ENCODE measurements around the gene HOXB6.
A peak's percentile ranks its signal among the peaks of the same experiment; 100 is the strongest.

Gene HOXB6

DNA sequence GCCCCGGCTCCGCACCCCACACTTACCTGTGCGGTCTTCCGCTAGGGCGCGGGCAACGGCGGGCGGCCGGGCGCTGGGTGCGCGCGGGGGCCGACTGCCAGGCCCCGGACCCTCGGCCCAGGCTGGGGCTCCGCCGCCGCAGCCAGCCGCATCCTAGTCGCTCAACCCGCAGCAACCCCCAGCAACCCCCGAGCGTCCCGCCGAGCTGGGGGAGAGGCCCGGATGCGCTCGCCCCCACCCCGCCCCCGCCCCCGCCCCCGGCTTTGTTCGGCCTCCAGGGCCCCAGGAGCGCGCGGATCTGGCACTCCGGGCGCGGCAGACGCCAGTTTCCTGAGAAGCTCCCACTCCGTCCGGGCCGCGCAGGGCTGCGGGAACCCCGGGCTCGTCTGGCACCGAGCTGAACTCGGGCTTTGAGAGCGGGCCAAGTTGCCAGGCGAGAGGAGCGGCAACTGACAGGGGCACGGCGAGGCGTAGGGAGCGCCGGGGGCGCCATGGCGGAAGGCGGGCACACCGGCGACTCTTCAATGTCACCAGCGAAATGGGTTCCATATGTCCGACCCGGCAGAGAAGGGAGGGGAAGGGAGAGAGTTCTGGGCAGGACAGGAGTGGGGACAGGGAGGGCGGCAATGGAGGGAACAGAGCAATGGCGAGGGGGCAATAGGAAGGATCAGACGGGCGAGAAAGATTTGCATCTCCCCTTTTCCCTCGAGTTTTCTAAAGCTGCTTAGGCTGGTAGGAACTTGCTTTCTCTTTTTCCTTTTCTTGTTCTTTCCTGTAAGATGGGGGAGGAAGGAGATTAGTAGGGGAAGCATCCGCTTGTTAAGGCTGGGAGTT, 40.4 kb downstream of the HOXB6 start:
- no peak for DNase-seq

- DNase-seq = no peak
Measured at GRCh38 chr17:48563867-48564187, 41.0 kb downstream of the HOXB6 start.

DNA sequence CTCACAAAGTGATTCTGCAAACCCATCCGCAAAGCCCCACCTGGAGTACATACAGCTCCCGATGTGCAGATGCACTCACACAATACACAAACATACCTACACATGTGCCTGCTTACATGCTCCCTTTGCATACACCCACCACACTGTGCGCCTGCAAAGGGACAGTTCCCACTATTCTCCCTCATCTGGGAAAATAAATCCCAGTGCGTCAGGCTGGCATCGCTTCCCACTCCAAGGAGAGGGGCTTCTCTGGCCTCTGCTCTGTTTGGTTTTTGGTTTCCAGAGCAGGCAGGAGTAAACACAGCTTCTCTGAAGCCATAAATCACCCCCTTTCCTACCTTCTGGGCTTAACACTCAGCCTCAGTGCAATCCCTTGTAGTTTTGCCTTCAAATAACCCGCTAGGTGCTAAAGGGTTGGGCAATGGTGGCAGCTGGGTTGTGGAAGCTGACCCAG, 41.4 kb downstream of the HOXB6 start:
- DNase-seq = no peak

DNA sequence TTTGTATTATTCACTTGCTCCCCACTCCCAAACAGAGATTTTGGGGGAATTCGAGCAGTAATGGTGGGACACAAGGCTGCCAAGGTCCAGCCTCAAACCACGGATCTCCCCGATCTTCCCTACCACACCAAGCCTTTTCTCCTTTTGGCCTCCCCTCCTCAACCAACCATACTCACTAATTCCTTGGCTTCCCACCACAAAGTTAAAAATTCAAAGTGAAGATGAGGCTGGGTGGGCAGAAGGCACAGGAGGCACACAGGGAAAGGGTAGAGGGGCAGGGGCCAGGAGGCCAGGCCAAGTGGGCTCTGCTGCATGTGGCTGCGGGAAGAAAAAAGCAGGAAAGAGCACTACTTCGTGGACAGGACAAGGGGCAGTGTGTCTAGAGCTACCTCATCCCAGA, 41.9 kb downstream of the HOXB6 start:
- no peak for DNase-seq

GRCh38 chr17:48561884-48562810, 42.6 kb downstream of the HOXB6 start:
- no peak for DNase-seq

DNA sequence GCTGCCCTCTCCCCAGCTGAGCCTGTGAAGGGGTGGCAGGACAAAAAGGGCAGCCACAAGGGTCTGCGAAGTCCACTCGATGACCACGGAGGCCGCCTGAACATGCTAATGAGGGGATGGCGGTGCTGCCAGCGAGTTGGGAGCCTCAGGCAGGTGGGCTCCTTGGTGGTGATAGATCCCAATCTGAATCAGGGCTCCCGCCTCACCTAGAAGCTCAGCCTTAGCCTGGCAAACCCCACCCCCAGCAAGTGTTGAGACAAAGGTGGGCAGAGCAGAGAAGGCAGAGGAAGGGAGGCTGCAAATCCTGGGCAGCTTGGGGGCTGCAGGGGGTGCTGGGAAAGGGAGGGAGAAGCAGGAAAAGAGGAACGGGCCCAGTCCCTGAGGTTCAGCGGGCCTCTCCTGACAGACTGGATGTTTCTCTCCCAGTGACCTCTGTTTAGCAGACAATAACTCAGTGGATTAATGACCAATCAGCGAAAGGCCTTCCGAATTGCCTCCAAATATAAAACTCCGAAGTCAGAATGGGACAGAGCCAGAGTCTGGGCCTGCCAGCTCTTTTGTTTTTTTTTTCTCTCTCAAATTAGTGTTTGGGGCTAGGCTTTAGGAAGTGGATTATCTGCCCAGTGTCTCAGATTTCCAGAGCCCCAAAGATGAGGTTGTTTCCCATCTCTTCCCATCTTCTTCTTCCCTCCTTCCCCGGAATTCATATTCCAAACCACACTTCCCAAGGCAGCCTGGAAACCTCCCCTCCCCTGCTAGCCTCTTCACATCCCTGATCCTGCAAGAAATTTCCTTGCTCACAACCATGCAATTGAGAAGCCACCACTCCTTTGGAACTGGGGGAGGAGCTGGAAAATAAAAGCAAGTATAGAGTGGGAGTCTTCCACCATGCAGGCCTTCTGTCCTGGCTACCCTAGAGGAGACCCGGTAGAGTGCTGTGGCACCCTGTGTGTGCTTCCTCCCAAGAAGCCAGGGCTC, 44.7 kb downstream of the HOXB6 start:
- no peak for DNase-seq

- no peak for DNase-seq
Measured at GRCh38 chr17:48559122-48559839, 45.5 kb downstream of the HOXB6 start.

DNA sequence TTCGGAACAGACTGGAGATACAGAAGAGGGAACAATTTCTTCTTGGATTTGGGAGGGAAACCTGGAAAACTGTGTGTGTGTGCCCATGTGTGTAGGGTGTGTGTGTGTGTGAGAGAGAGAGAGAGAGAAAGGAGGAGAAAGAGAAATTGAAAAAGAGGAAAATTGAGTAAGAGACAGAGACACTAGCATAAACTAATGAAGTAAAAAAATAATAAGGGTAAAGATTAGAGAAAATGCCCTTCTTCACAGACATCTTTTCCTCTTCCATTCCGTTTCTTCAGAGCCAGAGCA, 46.0 kb downstream of the HOXB6 start:
- no peak for DNase-seq

GRCh38 chr17:48558057-48558830, 46.5 kb downstream of the HOXB6 start:
- no peak for DNase-seq

DNA sequence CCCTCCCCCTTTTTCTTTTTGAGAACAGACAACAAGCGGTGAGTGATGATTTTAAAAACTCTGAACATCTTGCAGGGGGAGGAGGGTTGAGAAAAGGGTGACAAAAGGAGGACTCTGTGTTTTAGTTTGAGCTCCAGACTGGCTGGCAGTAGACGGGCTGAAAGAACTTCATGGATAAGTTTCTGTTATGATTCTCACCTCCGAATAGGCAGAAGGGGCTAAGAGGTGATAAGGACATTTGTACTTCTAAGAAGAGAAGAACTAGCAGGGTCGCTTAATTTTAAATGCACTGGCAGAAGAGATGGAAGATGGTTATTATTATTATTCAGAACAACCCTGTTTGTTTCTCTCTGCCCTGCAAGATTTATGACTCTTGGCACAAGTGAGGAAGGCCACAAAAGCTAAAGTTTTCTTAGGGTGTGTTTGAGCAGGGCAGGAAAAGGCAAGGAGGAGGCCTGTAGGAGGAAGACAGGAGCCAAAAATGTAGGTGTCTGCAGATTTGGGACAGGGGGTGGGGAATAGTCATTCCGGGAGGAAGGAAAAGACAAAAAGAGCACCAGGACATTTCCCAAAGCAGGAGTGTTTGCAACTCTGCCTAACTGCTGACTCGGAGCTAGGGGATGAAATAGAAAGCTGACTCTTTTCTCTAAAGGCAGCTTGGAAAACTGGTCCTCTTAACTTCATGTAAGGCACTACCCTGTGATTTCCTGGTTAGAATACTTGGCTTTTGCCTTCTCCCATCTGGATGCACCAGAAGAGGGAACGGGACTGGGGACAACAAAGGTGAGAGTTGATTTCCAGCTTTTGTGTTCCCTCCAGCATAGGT, 48.0 kb downstream of the HOXB6 start:
- DNase-seq = no peak

DNA sequence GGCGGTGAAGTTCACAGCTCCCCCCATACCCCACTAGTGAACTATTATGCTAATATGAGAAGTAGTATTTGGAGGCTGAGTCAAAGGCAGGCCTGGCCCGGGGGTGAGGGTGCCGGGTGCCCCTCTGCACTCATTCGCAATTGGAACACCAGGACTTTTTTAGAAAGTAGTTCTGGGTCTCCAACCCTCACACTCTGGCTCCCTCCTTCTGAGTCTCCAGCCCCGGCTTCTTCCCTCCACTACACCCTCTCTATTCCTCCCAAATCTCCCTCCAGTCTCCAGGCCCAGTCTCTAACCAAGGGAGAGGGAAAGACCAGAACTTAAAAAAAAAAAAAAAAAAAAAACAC, 48.6 kb downstream of the HOXB6 start:
- DNase-seq = no peak

DNA sequence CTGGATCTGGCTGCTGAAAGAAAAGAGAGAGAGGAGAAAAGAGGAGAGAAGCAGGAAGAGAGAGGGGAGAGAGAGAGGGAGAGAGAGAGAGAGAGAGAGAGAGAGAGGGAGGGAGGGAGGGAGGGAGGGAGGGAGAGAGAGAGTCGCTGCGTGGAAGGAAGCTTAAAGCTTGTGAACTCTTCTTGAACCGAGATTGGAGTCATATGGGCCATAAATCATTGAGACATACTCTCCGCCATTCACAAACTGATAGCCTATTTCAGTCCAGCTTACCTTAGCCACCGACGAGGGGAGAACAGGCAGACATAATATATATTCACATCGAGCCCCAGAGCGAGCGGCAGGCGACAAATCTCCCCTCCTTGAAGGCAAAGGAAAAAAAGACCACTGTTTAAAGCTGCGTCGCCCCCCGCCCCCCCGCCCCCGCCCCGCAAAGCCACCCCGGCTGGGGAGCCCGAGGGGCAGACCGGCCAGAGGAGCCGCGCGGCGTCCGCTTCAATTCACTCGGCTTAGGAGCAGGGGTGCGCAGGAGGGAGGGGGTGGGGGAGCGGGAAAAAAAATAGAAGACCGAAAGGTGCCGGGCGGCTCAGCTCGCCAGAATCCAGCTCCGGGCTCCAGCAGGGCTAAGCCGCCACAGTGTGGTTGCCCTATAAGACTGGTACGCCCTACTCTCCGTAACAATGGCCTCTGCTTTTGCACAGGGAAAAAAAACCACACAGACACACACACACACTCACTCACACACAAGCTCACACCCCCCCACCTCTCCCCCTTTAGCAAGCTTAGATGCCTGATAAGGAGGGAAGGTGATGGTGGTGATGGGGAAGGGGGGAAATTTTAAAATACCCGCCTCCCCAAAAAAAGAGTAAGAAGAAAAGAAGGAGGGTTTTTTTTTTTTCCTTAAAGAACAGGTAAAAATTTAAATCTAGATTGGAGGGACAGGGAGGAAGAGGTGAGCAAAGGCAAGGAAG, 49.2 kb downstream of the HOXB6 start:
- DNase-seq = peak; percentile 86

- no peak for DNase-seq
Measured at GRCh38 chr17:48554412-48555257, 50.2 kb downstream of the HOXB6 start.

GRCh38 chr17:48553826-48554225, 51.0 kb downstream of the HOXB6 start:
- no peak for DNase-seq

DNA sequence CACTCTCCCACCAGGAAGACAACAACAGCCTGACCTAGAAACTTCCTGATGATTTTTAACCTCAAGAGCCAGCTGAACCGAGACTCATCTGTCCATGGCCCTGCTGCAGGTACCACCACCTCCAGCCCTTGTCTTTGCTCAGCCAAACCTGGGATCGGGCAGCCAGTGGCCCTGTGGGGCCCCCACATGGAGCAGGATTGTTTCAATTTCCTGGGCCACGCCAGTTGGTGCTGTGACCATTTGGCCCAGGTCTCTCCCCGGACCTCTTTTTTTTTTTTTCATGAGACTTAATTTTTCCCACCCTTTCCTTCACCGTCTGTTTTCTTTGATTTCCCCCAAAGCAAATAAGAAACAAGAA, 51.6 kb downstream of the HOXB6 start:
- DNase-seq = no peak

- DNase-seq = no peak
Measured at GRCh38 chr17:48552466-48553189, 52.2 kb downstream of the HOXB6 start.

- no peak for DNase-seq
Measured at GRCh38 chr17:48551596-48552465, 53.0 kb downstream of the HOXB6 start.
